ENCODE measurements around the gene ING1.

- TF ChIP-seq POLR2A (IDR thresholded peaks at IDR 0.05; ENCODE audit: low read length), result no peak
- TF ChIP-seq GATA1 (IDR thresholded peaks at IDR 0.05; ENCODE audit: low read depth, low read length), result no peak
Observed at GRCh38 chr13:110699148-110700145, 14.1 kb upstream of the ING1 start.

All from erythroblast (primary cell).